DND-41 (cell line): ENCODE data around the gene BTN2A1.

Experiments used
- ATAC-seq: fragments of 200-7000 bp; cut with Tn5 transposase; 3 replicates; pipeline ENCODE4 v1.9.1; 2021; ENCODE audit warnings: low read depth; ENCODE audit not compliant: insufficient read depth
- DNase-seq: peaks from one replicate; pipeline ENCODE4 v3.0.0-alpha.2; 2020
- H2AFZ ChIP-seq: 2 replicates; pipeline ENCODE4 v1.6.0; 2012; ENCODE audit warnings: low read depth, low read length
- H3K27ac ChIP-seq: 2 replicates; pipeline ENCODE4 v1.5.1; 2012; ENCODE audit warnings: low read length, inconsistent platforms
- H3K27me3 ChIP-seq: fragments of 200-600 bp; sonication (generic); 2 replicates; pipeline ENCODE4 v1.6.0; 2012; ENCODE audit warnings: low read length, mild to moderate bottlenecking, inconsistent platforms; ENCODE audit not compliant: insufficient read depth, poor library complexity
- H3K36me3 ChIP-seq: 2 replicates; pipeline ENCODE4 v1.5.1; 2012; ENCODE audit warnings: low read length, inconsistent platforms; ENCODE audit not compliant: insufficient read depth
- H3K4me1 ChIP-seq: 2 replicates; pipeline ENCODE4 v1.5.1; 2012; ENCODE audit warnings: mild to moderate bottlenecking, low read length; ENCODE audit not compliant: insufficient read depth
- H3K4me2 ChIP-seq: 2 replicates; pipeline ENCODE4 v1.6.0; 2012; ENCODE audit warnings: mild to moderate bottlenecking, moderate library complexity, low read length, inconsistent platforms; ENCODE audit not compliant: insufficient read depth
- H3K4me3 ChIP-seq, 2 experiments: fragments of 200-600 bp in 1 of 2; shearing (Covaris generic) in 1 of 2; 2 replicates each; pipeline ENCODE4 v1.5.1; 2012 to 2016; ENCODE audit warnings: inconsistent platforms in 2 of 2, low read length in 2 of 2, mild to moderate bottlenecking in 2 of 2, low read depth in 1 of 2, moderate library complexity in 1 of 2
- H3K79me2 ChIP-seq: 2 replicates; pipeline ENCODE4 v1.6.0; 2012; ENCODE audit warnings: low read length, inconsistent platforms; ENCODE audit not compliant: insufficient read depth
- H3K9ac ChIP-seq: 2 replicates; pipeline ENCODE4 v1.6.0; 2012; ENCODE audit warnings: low read depth, mild to moderate bottlenecking, inconsistent platforms, low read length, moderate library complexity
- H3K9me3 ChIP-seq: 2 replicates; pipeline ENCODE4 v1.5.1; 2012; ENCODE audit warnings: low read length, moderate library complexity, mild to moderate bottlenecking, inconsistent platforms; ENCODE audit not compliant: insufficient read depth, severe bottlenecking
- H4K20me1 ChIP-seq: 2 replicates; pipeline ENCODE4 v1.6.0; 2012; ENCODE audit warnings: low read length; ENCODE audit not compliant: insufficient read depth
- CTCF ChIP-seq: IDR thresholded peaks from 2 replicates; pipeline ENCODE4 v1.5.1; 2012; ENCODE audit warnings: borderline replicate concordance, low read length, moderate library complexity, mild to moderate bottlenecking; ENCODE audit not compliant: poor library complexity, severe bottlenecking; ENCODE audit errors: extremely low read depth
- EZH2 ChIP-seq: IDR thresholded peaks from 3 replicates; pipeline ENCODE4 v1.6.1; 2012; ENCODE audit warnings: borderline replicate concordance, low read depth, mild to moderate bottlenecking, moderate library complexity, low read length, inconsistent platforms; ENCODE audit not compliant: severe bottlenecking

BTN2A1 gene

GRCh38 chr6:26464416-26465131, 6.8 kb downstream of the BTN2A1 start:
- H3K9ac ChIP-seq, result no peak overlapping the region
- no peak overlapping the region for H3K4me2 ChIP-seq
- peaks cover 20% of the 10 kb centered on the region for H3K4me1 ChIP-seq
- H3K79me2 ChIP-seq, result peaks cover 33% of the 10 kb centered on the region
- H3K27me3 ChIP-seq, result no peaks in the 10 kb centered on the region
- 0 out of 2 replicates have a peak, but pooled peaks cover 4% of the 10 kb centered on the region for H4K20me1 ChIP-seq
- no peak overlapping the region for H3K27ac ChIP-seq
- no peak for DNase-seq
- ATAC-seq, result no peak
- H3K9me3 ChIP-seq, result no peaks in the 10 kb centered on the region
- H3K4me3 ChIP-seq, result no peak overlapping the region
- H3K36me3 ChIP-seq, result peaks cover 98% of the 10 kb centered on the region
- TF ChIP-seq CTCF, result no peak
- TF ChIP-seq EZH2, result no peak
- no peak overlapping the region for H2AFZ ChIP-seq

DNA sequence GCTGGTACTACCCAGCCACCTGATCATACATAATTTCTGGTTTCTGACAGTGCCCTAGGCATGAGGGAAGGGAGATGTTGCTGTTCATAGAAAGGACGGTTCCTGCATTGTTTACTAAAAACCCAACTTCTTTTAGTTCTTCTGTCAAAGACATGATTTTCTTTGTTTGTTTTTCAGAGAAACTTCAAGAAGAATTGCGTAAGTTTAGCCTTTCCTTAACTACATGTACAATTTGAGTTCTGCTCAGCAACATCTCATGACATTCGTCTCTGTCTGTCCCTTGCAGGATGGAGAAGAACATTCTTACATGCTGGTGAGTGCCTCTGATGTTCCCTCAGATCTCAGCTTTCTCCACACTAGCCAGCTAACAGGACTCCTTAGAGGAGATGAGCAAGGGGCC, 8.0 kb downstream of the BTN2A1 start:
- Histone ChIP-seq H3K79me2 (peaks cover 21% of the 10 kb centered on the region), H3K9ac (no peak overlapping the region), H3K9me3 (no peaks in the 10 kb centered on the region), H3K27ac (no peak overlapping the region), H3K27me3 (no peaks in the 10 kb centered on the region), H3K4me3 (no peak overlapping the region), H3K36me3 (peaks cover 89% of the 10 kb centered on the region), H3K4me2 (no peak overlapping the region), H3K4me1 (peaks cover 8% of the 10 kb centered on the region), H2AFZ (no peak overlapping the region), H4K20me1 (0 out of 2 replicates have a peak, but pooled peaks cover 3% of the 10 kb centered on the region)
- no peak for ATAC-seq
- TF ChIP-seq EZH2 (no peak), CTCF (no peak)
- no peak for DNase-seq

DNA sequence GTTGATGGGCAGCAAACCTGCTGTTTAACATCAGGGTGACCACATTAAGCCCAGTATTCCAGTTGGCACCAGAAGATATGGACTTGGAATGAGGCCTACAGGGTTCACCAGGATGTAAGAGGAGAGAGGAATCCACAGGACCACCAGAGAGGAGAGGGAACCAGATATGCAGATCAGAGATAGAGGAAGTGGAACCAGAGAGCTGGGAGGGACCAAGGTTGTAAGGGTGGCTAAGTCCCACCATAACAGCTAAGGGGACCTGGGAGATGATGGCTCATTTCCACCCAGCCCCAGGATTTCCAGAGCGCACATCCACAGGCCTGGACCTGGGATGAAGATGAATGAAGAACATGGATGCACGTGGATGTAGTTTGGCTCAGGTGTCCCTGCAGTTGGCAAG, 11.1 kb downstream of the BTN2A1 start:
- Histone ChIP-seq H3K4me3 (no peak overlapping the region), H3K79me2 (no peaks in the 10 kb centered on the region), H3K9ac (no peak overlapping the region), H2AFZ (no peak overlapping the region), H3K27me3 (no peaks in the 10 kb centered on the region), H3K36me3 (peaks cover 60% of the 10 kb centered on the region), H3K4me2 (no peak overlapping the region), H3K27ac (no peak overlapping the region), H3K4me1 (peaks cover 12% of the 10 kb centered on the region), H3K9me3 (peaks cover 9% of the 10 kb centered on the region), H4K20me1 (no peaks in the 10 kb centered on the region)
- TF ChIP-seq EZH2 (no peak), CTCF (no peak)
- ATAC-seq (no peak), DNase-seq (no peak)

- Histone ChIP-seq H3K4me1 (peaks cover 25% of the 10 kb centered on the region), H3K36me3 (peaks cover 42% of the 10 kb centered on the region), H3K9me3 (peaks cover 9% of the 10 kb centered on the region), H3K27ac (no peak overlapping the region), H3K27me3 (no peaks in the 10 kb centered on the region), H3K4me3 (no peak overlapping the region), H4K20me1 (no peaks in the 10 kb centered on the region), H3K9ac (no peak overlapping the region), H3K4me2 (no peak overlapping the region), H2AFZ (no peak overlapping the region), H3K79me2 (0 out of 2 replicates have a peak, but pooled peaks cover 6% of the 10 kb centered on the region)
- DNase-seq, result no peak
- TF ChIP-seq EZH2 (no peak), CTCF (no peak)
- ATAC-seq, result no peak
Observed at GRCh38 chr6:26470643-26471042, 12.9 kb downstream of the BTN2A1 start.
